Muscle of leg (tissue), 11 donors: Measurements from ENCODE around the gene POLR1G. TPM values are rescaled to one million over a fixed set of nuclear protein-coding genes. Genes with fewer than 3 reads are reported as not detected.
"Not testable (repeated sequence)": the region's sequence is repeated elsewhere in the genome, so short reads cannot be mapped to it uniquely, and the experiment has no call there.

ENCODE experiments used
- DNase-seq: peaks from one replicate; pipeline ENCODE4 v3.0.0; 2013
- H3K27ac ChIP-seq: one replicate; pipeline ENCODE4 v1.5.1; 2013; ENCODE audit warnings: mild to moderate bottlenecking, low read length, control low read depth
- H3K27me3 ChIP-seq: one replicate; pipeline ENCODE4 v1.6.1; 2013; ENCODE audit warnings: low read length; ENCODE audit not compliant: control insufficient read depth, insufficient read depth
- H3K36me3 ChIP-seq: one replicate; pipeline ENCODE4 v1.6.1; 2013; ENCODE audit warnings: low read length; ENCODE audit not compliant: control insufficient read depth, insufficient read depth
- H3K4me1 ChIP-seq: one replicate; pipeline ENCODE4 v1.6.1; 2013; ENCODE audit warnings: low read length; ENCODE audit not compliant: control insufficient read depth, insufficient read depth
- H3K4me3 ChIP-seq: one replicate; pipeline ENCODE4 v1.5.1; 2013; ENCODE audit warnings: low read length, control low read depth
- H3K9me3 ChIP-seq: replicated peaks from 2 replicates; pipeline ENCODE4 v1.6.1; 2013; ENCODE audit warnings: low read depth, low read length; ENCODE audit not compliant: control insufficient read depth
- WGBS: methylation state at CpG from one replicate; pipeline ENCODE4 v1.1.5; 2013; ENCODE audit warnings: missing lambda C conversion rate; ENCODE audit not compliant: insufficient coverage; 5-methylcytosine and 5-hydroxymethylcytosine counted together
- polyA plus RNA-seq, 8 donors: library from polyadenylated mRNA; unstranded; fragments of 120-200 nt; gene quantifications; one replicate each; pipeline versions ENCODE4 v1.2.1 to v1.2.3, GENCODE V29; 2013; ENCODE audit warnings: inconsistent platforms in 1 of 8, low replicate concordance in 1 of 8; ENCODE audit not compliant: insufficient read length in 8 of 8, insufficient read depth in 1 of 8
- total RNA-seq: library from RNA; stranded (reverse); fragments of 120-200 nt; gene quantifications from one replicate; pipeline ENCODE4 v1.2.4, GENCODE V29; 2013

POLR1G gene
- total and polyA plus RNA-seq, 9 donors: 4.4 to 8.9 (median 6.8) TPM

DNA sequence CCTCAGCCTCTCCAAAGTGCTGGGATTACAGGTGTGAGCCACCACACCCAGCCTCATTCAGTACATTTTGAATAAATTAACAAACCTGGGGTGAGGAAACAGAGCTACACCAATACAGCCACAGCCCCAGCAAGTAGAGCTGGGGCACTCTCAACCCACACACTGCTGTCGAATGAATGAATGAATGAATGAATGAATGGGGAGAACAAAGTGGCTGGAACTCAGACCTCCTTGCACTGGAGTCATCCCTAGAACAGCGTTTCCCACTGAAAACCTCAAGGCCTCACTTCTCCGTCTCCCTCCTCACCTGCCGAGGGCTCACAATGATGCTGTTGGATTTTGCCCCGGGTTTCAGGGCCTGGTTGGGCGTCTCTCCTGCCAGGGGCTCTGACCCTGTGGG lies 14.4 kb downstream of the POLR1G start:
- H3K9me3 ChIP-seq: no peaks in the 10 kb centered on the region
- 97% methylated on average over 5 of the region's 6 CpGs for WGBS
- no peak overlapping the region for H3K27ac ChIP-seq
- no peak for DNase-seq
- no peaks in the 10 kb centered on the region for H3K27me3 ChIP-seq
- H3K4me1 ChIP-seq: peaks cover 33% of the 10 kb centered on the region
- H3K36me3 ChIP-seq: peaks cover 53% of the 10 kb centered on the region
- H3K4me3 ChIP-seq: no peak overlapping the region

DNA sequence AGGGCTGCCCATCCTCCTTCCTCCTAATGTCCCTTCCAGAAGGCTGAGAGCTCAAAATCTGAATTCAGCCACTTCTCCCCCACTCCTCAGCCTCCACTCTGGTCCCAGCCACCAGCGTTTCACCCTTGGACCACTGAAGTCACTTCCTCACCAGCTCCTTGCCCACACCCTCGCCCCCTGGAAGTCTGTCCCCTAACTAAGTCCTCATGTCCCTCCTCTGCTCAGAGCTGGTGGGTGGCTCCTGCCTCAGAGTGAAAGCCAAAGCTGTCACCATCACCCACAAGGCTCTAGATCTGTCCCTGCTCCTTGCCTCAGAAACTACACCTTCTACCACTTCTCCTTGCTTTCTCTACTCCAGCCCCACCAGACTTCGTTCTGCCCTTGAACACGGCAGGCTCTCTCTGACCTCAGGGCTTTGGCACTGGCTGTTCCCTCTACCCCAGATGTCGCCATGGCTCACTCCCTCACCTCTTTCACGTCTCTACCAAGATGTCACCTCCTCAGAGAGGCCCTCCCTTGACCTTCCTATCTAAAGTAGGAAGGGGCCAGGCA lies 15.6 kb downstream of the POLR1G start:
- no peaks in the 10 kb centered on the region for H3K9me3 ChIP-seq
- WGBS: 82% methylated on average over 5 of the region's 6 CpGs
- no peak overlapping the region for H3K4me3 ChIP-seq
- no peaks in the 10 kb centered on the region for H3K27me3 ChIP-seq
- H3K36me3 ChIP-seq: peaks cover 42% of the 10 kb centered on the region
- H3K4me1 ChIP-seq: peaks cover 33% of the 10 kb centered on the region
- H3K27ac ChIP-seq: no peak overlapping the region
- no peak for DNase-seq

DNA sequence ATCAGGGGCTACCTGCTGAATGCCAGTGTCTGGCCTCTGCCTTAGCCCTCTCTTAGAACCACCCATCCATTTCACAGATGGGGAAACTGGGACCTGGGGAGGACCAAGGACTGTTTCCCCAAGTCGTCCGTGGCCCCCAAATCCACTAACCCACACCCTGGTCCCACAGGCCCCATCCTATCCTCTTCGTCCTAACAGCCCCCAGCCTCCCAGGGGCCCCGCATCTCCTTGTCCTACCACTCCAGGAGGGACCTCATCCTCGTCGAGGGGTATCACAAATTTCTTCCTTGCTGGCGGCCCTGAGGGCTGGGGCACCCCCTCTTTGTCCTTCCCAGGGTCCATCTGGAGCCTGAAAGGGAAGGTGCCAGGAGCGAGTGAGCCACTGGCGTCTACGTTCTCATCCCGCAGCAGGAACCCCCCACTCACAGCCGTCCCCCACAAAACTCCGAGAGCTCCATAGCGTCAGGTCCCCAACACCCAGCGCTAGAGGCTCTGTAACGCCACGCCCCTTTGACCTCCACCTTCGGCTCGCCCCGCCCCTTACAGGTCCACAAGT lies 16.7 kb downstream of the POLR1G start:
- H3K27me3 ChIP-seq: no peaks in the 10 kb centered on the region
- H3K36me3 ChIP-seq: peaks cover 32% of the 10 kb centered on the region
- no peaks in the 10 kb centered on the region for H3K9me3 ChIP-seq
- no peak for DNase-seq
- H3K4me1 ChIP-seq: peaks cover 41% of the 10 kb centered on the region
- peak overlapping the region; percentile 94 for H3K27ac ChIP-seq
- WGBS: 4% methylated on average over 20 of the region's 20 CpGs
- peak overlapping the region; percentile 91 for H3K4me3 ChIP-seq

DNA sequence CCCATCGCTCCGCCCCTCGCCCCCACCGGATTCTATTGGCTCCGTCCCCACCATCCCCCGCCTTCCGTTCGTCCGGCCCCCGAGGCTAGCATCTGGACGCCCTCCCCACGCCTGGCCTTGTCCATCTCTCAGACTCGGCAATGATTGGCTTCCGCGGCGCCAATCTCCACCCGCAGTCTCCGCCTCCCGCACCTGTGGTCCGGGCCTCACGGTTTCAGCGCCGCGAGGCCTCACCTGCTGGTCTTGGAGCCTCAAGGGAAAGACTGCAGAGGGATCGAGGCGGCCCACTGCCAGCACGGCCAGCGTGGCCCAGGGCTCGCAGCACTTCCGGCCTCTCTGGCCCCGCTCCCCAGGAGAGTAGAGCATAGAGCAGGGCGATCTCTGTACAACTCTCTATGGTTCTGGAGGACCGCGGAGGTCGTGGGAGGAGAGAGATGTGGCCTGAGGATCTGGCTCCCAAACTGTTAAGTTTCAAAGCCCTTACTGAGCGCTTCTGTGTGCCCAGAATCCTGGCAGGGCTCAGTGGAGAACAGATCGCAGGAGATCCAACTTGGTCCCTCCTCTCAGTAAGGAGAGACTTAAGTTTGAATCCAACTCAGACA lies 17.2 kb downstream of the POLR1G start, which contains the start of gene ERCC1:
ERCC1 (minus strand) TSS at position 329 of the 602 bp plus-strand sequence. CDS start 543 bp downstream, outside the sequence.
- H3K9me3 ChIP-seq: no peaks in the 10 kb centered on the region
- WGBS: 0% methylated on average over 36 of the region's 37 CpGs
- peak; percentile 96 for DNase-seq
- peaks cover 4% of the 10 kb centered on the region for H3K27me3 ChIP-seq
- H3K4me1 ChIP-seq: peaks cover 44% of the 10 kb centered on the region
- peak within 1 kb of the TSS; percentile 91 for H3K4me3 ChIP-seq
- peak within 1 kb of the TSS; percentile 94 for H3K27ac ChIP-seq
- H3K36me3 ChIP-seq: peaks cover 28% of the 10 kb centered on the region

DNA sequence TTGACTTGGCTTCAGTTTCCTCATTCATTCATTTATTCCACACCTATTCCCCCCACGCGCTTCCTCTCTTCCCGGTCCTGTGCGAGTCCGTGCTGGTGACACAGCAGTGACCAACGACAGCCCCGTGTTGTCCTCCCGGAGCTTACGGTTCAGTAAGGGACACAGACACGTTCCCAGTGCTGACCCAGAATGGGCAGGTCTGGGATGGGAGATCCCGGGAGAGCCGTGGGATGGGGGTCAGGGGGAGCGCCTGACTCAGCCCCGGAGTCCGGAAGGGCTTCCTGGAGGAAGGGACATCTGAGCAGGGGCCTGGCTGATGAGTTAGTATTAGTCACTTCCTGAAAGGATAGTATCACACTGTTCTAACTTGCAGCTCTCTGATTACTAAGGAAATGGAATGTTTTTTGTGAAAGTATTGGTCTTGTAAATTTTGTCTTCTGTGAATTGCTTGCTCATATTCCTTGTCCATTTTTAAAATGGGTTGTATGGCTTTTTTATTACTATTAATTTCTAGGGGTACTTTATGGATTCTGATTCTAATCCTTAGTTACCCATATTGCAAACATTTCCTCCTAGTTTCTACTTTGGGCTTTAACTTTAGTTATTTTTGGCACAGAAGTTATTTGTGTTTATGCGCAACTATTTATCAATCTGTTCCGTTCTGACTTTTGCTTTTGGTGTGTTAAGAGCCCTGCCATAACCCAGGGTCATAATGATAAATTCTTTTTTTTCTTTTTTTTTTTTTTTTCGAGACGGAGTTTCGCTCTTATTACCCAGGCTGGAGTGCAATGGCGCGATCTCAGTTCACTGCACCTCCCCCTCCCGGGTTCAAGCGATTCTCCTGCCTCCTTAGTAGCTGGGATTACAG lies 18.0 kb downstream of the POLR1G start:
- H3K4me1 ChIP-seq: peaks cover 44% of the 10 kb centered on the region
- peak overlapping the region; percentile 91 for H3K4me3 ChIP-seq
- peak; percentile 70 for DNase-seq
- peaks cover 21% of the 10 kb centered on the region for H3K36me3 ChIP-seq
- H3K27ac ChIP-seq: peak overlapping the region; percentile 94
- 1% methylated on average over 12 of the region's 24 CpGs for WGBS
- peaks cover 6% of the 10 kb centered on the region for H3K27me3 ChIP-seq
- H3K9me3 ChIP-seq: no peaks in the 10 kb centered on the region

DNA sequence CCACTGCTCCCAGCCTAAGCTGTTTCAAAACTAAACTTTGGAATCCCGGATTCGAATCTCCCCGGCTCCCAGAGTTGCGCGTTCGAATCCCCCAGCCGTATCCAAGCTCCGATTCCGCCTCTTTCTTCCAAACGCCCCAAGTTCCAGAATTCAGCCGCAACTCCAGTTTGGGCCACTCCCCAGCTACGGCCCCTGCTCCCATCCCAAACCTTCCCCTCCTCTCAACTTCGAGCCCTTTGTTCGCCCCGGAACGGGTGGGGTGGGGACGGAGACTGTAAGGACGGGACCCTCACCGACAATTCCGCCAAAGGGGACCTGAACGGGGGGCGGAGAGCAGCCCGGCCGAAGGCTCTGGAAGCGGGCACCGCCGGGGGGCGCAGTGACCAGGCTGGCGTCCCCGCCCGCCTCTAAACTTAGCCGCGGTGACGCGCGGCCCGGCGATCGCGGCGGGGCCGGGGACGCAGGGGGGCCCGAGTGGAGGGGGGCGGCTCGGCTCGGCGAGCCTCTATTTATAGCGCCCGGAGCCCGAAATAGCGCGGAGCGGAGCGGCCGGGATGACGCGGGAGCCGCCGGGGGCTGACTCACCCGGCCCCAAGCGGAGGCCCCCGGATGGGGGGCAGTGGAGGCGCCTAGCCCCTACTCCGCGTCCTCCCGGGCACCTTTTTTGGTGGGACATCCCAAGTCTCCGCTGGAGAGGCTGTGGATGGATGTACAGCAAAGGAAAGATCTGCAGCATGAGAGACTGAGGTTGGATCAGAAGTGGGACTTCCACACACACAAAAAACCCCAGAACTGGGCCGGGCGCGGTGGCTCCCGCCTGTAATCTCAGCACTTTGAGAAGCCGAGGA lies 22.2 kb downstream of the POLR1G start:
- WGBS: under 1% methylated on average over 58 of the region's 73 CpGs
- H3K27ac ChIP-seq: peak overlapping the region; percentile 95
- peak; percentile 81 for DNase-seq
- H3K9me3 ChIP-seq: no peaks in the 10 kb centered on the region
- H3K36me3 ChIP-seq: no peaks in the 10 kb centered on the region
- H3K4me3 ChIP-seq: peak overlapping the region; percentile 65
- H3K27me3 ChIP-seq: peaks cover 6% of the 10 kb centered on the region
- H3K4me1 ChIP-seq: peaks cover 26% of the 10 kb centered on the region

GRCh38 chr19:45429896-45430295 lies 23.5 kb downstream of the POLR1G start:
- not testable (repeated sequence) for DNase-seq, H3K27me3 ChIP-seq, H3K4me3 ChIP-seq, H3K27ac ChIP-seq, H3K36me3 ChIP-seq, H3K9me3 ChIP-seq
- 63% methylated on average over 10 of the region's 11 CpGs for WGBS
- peaks cover 20% of the 10 kb centered on the region for H3K4me1 ChIP-seq

DNA sequence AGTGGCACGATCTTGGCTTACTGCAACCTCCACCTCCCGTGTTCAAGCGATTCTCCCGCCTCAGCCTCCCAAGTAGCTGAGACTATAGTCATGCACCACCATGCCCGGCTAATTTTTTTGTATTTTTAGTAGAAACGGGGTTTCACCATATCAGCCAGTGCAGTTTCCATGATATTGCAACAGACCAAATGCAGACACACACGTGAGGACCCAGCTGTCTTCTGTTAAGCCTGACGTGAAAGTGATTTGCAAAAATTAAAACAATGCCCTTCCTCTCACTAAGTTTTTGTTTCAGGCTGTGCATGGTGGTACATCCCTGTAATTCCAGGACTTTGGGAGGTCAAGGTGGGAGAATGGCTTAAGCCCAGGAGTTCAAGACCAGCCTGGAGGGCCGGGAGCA lies 24.6 kb downstream of the POLR1G start:
- not testable (repeated sequence) for H3K4me3 ChIP-seq, DNase-seq, H3K9me3 ChIP-seq, H3K27ac ChIP-seq, H3K27me3 ChIP-seq, H3K36me3 ChIP-seq
- 40% methylated on average over 1 of the region's 9 CpGs for WGBS
- peaks cover 20% of the 10 kb centered on the region for H3K4me1 ChIP-seq

DNA sequence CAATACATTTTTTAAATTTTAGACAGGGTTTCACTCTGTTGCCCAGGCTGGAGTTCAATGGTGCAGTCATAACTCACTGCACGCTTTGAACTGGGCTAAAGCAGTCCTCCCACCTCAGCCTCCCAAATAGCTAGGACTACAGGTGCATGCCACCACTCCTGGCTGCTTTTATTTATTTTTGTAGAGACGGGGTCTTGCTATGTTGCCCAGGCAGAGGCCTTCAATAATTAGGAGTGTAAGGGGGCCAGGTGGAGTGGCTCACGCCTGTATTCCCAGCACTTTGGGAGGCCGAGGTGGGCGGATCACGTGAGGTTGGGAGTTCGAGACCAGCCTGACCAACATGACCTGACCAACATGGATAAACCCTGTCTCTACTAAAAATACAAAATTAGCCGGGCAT lies 26.1 kb downstream of the POLR1G start:
- not testable (repeated sequence) for H3K9me3 ChIP-seq, H3K27ac ChIP-seq, H3K4me3 ChIP-seq, H3K27me3 ChIP-seq, H3K36me3 ChIP-seq, DNase-seq
- WGBS: 93% methylated on average over 3 of the region's 8 CpGs
- peaks cover 18% of the 10 kb centered on the region for H3K4me1 ChIP-seq
